C4-2B (cell line): ENCODE results near the gene RNASE9.
"Not testable (repeated sequence)": the region's sequence is repeated elsewhere in the genome, so short reads cannot be mapped to it uniquely, and the experiment has no call there.

Experiments
- ZFX ChIP-seq: fragments of 450-650 bp; IDR thresholded peaks from 2 replicates; pipeline ENCODE4 v1.6.1; 2017
- TF ChIP-seq, protein P1 (sequence below): fragments of 450-650 bp; conservative IDR thresholded peaks from 2 replicates; pipeline ENCODE4 v1.5.1; 2017; ENCODE audit warnings: mild to moderate bottlenecking

DNA sequence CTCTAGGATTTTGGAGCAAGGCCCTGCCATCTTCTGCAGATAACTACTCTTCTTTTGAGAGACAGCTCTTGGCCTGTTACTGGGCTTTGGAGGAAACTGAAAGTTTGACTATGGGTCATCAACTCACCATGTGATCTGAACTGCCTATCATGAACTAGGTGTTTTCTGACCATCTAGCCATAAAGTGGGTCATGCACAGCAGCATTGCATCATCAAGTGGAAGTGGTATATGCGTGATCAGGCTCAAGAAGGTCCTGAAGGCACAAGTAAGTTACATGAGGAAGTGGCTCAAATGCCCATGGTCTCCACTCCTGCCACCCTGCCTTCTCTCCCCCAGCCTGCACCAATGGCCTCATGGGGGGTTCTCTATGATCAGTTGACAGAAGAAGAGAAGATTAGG lies 9.9 kb upstream of the RNASE9 start:
- TF ChIP-seq, protein P1, sequence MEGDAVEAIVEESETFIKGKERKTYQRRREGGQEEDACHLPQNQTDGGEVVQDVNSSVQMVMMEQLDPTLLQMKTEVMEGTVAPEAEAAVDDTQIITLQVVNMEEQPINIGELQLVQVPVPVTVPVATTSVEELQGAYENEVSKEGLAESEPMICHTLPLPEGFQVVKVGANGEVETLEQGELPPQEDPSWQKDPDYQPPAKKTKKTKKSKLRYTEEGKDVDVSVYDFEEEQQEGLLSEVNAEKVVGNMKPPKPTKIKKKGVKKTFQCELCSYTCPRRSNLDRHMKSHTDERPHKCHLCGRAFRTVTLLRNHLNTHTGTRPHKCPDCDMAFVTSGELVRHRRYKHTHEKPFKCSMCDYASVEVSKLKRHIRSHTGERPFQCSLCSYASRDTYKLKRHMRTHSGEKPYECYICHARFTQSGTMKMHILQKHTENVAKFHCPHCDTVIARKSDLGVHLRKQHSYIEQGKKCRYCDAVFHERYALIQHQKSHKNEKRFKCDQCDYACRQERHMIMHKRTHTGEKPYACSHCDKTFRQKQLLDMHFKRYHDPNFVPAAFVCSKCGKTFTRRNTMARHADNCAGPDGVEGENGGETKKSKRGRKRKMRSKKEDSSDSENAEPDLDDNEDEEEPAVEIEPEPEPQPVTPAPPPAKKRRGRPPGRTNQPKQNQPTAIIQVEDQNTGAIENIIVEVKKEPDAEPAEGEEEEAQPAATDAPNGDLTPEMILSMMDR = not testable (repeated sequence)
- not testable (repeated sequence) for TF ChIP-seq ZFX
